Natural killer cell treated with Interleukin-12 subunit alpha and Interleukin-12 subunit beta and Interleukin-15 and Interleukin-18, amount 100 ng/mL, for 72 hours (primary cell): ENCODE data around the gene EMSY. TPM values are rescaled to one million over a fixed set of nuclear protein-coding genes. Genes with fewer than 3 reads are reported as not detected.

Source experiments
- ATAC-seq, 2 donors: fragments of 150-1000 bp; cut with Tn5 transposase in 1 of 2; sonication (Bioruptor Pico), chemical (Tn5 transposase) in 1 of 2; 2 replicates each; pipeline ENCODE4 v1.10.0; 2021
- DNase-seq: peaks from one replicate; pipeline ENCODE4 v3.0.0; 2022; ENCODE audit warnings: low spot score
- H3K27ac Mint-ChIP-seq, 2 donors: 1 replicate in 1 of 2; 2 replicates in 1 of 2; pipeline ENCODE4 v1.8.0; 2022; ENCODE audit warnings: mixed read lengths in 2 of 2, mild to moderate bottlenecking in 1 of 2, moderate library complexity in 1 of 2
- H3K27me3 Mint-ChIP-seq, 2 donors: 1 replicate in 1 of 2; 2 replicates in 1 of 2; pipeline ENCODE4 v1.8.0; 2022; ENCODE audit warnings: mixed read lengths in 2 of 2
- H3K36me3 Mint-ChIP-seq: one replicate; pipeline ENCODE4 v1.8.0; 2022; ENCODE audit warnings: mixed read lengths
- H3K4me1 Mint-ChIP-seq, 2 donors: 1 replicate in 1 of 2; 2 replicates in 1 of 2; pipeline ENCODE4 v1.8.0; 2022; ENCODE audit warnings: low read depth in 2 of 2, mixed read lengths in 2 of 2, mild to moderate bottlenecking in 1 of 2
- H3K4me3 Mint-ChIP-seq: one replicate; pipeline ENCODE4 v1.8.0; 2022; ENCODE audit warnings: mixed read lengths
- H3K9me3 Mint-ChIP-seq: 2 replicates; pipeline ENCODE4 v1.8.0; 2022; ENCODE audit warnings: mixed read lengths
- total RNA-seq, 2 donors: library from RNA; stranded (reverse); gene quantifications; one replicate each; pipeline ENCODE4 v1.2.3, GENCODE V29; 2022

The EMSY gene
- total RNA-seq, 2 donors from 2014 or later: 31.1 to 45.7 TPM

- peaks cover under 1 to 6% of the 10 kb centered on the region in 2 donors for H3K4me1 Mint-ChIP-seq
- H3K27me3 Mint-ChIP-seq: no peaks in the 10 kb centered on the region
- H3K4me3 Mint-ChIP-seq: no peak overlapping the region
- ATAC-seq (no peak), DNase-seq (no peak)
- H3K36me3 Mint-ChIP-seq: peaks cover 9% of the 10 kb centered on the region
- H3K27ac Mint-ChIP-seq: no peak overlapping the region
- H3K9me3 Mint-ChIP-seq: no peaks in the 10 kb centered on the region
These were observed 26.6 kb downstream of the EMSY start for GRCh38 chr11:76471382-76471781.

GRCh38 chr11:76480241-76480640 is 35.4 kb downstream of the EMSY start:
- H3K4me3 Mint-ChIP-seq: no peak overlapping the region
- no peak overlapping the region for H3K27ac Mint-ChIP-seq
- no peaks in the 10 kb centered on the region for H3K27me3 Mint-ChIP-seq
- peaks cover 2% of the 10 kb centered on the region for H3K9me3 Mint-ChIP-seq
- peaks cover 10 to 16% of the 10 kb centered on the region in 2 donors for H3K4me1 Mint-ChIP-seq
- peaks cover 32% of the 10 kb centered on the region for H3K36me3 Mint-ChIP-seq
- no peak for ATAC-seq
- DNase-seq: no peak

DNA sequence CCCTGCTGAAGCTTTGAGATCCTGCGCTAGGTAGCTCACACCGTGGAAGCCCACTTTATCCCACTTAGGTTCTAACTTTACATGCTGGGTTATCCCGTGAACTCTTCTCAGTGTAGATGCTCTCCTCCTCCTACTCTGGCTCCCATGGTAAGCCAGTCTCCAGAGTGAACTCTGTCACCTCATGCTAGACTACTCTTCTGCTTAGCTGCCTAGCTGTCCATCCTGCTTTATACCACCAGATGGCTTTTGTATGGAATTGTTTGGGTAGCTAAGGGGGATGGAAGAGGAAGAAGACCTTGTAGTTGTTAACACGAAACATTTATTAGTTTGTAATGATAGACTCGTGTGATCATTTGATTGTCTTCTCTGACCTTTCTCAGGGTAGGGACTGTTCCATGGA is 46.8 kb downstream of the EMSY start:
- no peaks in the 10 kb centered on the region for H3K27me3 Mint-ChIP-seq
- no peaks in the 10 kb centered on the region for H3K9me3 Mint-ChIP-seq
- DNase-seq: no peak

GRCh38 chr11:76493040-76493439 is 48.2 kb downstream of the EMSY start:
- Mint-ChIP-seq H3K27ac (no peak overlapping the region), H3K9me3 (no peaks in the 10 kb centered on the region), H3K27me3 (no peaks in the 10 kb centered on the region), H3K36me3 (no peaks in the 10 kb centered on the region), H3K4me1 (peaks cover 18 to 21% of the 10 kb centered on the region in 2 donors), H3K4me3 (no peak overlapping the region)
- ATAC-seq (no peak), DNase-seq (no peak)

More for the DNA sequence above, 46.8 kb downstream of the EMSY start:
- ATAC-seq: no peak
- Mint-ChIP-seq H3K4me3 (no peak overlapping the region), H3K36me3 (no peaks in the 10 kb centered on the region), H3K4me1 (peaks cover 18 to 21% of the 10 kb centered on the region in 2 donors), H3K27ac (no peak overlapping the region)

GRCh38 chr11:76493626-76494539 is 49.1 kb downstream of the EMSY start:
- Mint-ChIP-seq H3K27ac (peak overlapping the region in 1 of 2 donors; percentile 78), H3K4me3 (no peak overlapping the region), H3K27me3 (no peaks in the 10 kb centered on the region), H3K36me3 (no peaks in the 10 kb centered on the region), H3K9me3 (no peaks in the 10 kb centered on the region), H3K4me1 (peaks cover 14 to 21% of the 10 kb centered on the region in 2 donors)
- no peak for DNase-seq
- ATAC-seq: no peak

- Mint-ChIP-seq H3K4me1 (peaks cover 13 to 21% of the 10 kb centered on the region in 2 donors), H3K36me3 (no peaks in the 10 kb centered on the region), H3K4me3 (peak overlapping the region; percentile 68), H3K27me3 (no peaks in the 10 kb centered on the region), H3K27ac (peak overlapping the region; percentile 78 to 84), H3K9me3 (no peaks in the 10 kb centered on the region)
- ATAC-seq (peak in 1 of 2 donors; percentile 46), DNase-seq (no peak)
These were observed 50.2 kb downstream of the EMSY start for GRCh38 chr11:76495019-76495418.

DNA sequence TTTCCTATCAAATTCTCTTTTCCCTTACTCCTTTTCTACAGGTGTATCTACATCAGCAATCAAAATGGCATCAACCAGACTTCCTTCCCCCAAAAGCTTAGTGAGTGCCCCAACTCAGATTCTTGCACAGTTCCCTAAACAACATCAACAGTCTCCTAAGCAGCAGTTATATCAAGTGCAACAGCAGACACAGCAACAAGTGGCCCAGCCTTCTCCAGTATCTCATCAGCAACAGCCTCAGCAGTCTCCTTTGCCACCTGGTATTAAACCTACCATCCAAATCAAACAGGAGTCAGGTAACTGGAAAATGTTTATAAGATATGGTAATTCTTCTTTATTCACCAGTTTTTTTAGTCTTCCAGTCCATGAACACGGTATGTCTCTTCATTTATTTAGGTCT is 51.4 kb downstream of the EMSY start:
- H3K36me3 Mint-ChIP-seq: peaks cover 9% of the 10 kb centered on the region
- no peak for ATAC-seq
- H3K4me1 Mint-ChIP-seq: peaks cover 13 to 21% of the 10 kb centered on the region in 2 donors
- no peak overlapping the region for H3K4me3 Mint-ChIP-seq
- H3K9me3 Mint-ChIP-seq: no peaks in the 10 kb centered on the region
- DNase-seq: no peak
- H3K27me3 Mint-ChIP-seq: no peaks in the 10 kb centered on the region
- no peak overlapping the region for H3K27ac Mint-ChIP-seq

DNA sequence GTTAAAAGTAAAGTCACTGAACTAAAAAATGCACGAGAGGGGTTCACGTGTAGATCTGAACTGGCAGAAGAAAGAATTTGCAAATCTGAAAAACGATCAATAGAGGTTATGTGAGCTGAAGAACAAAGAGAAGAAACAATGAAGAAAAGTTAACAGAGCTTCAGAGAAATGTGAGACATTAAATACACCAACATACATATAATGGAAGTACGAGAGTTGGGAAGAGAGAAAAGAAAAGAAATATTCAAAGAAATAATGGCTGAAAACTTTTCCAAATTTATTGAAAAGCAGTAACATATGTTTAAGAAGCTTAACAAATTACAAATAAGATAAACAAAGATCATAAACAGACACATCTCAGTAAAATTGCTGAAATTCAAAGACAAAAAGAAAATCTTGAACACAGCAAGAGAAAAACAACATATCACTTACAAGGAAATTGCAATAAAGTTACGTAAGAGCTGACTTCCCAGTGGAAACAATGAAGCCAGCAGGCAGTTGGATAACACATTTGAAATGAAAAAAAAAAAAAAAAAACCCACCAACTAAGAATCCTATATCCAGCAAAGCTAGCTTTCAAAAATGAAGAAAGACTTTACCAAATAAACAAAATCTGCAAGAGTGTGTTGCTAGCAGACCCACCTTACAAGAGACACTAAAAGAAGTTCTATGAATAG is 56.8 kb downstream of the EMSY start:
- no peak overlapping the region for H3K4me3 Mint-ChIP-seq
- no peak for DNase-seq
- H3K36me3 Mint-ChIP-seq: peaks cover 18% of the 10 kb centered on the region
- peaks cover 4% of the 10 kb centered on the region for H3K9me3 Mint-ChIP-seq
- no peak for ATAC-seq
- H3K4me1 Mint-ChIP-seq: peaks cover 0 to 5% of the 10 kb centered on the region in 2 donors
- H3K27ac Mint-ChIP-seq: no peak overlapping the region
- no peaks in the 10 kb centered on the region for H3K27me3 Mint-ChIP-seq

DNA sequence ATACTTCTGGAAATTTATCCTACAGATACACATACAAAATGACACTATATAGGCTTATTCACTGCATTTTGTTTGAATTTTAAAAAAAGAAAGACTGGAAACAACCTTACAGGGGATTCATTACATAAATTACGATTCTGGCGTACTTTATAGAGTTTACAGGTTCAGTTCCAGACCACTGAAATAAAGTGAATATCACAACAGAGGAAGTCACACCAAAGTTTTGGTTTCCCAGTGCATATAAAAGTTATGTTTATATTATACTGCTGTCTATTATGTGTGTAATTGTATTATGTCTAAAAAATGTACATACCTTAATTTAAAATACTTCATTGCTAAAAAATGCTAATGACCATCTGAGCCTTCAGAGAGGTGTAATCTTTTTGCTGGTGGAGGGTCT is 62.0 kb downstream of the EMSY start:
- Mint-ChIP-seq H3K36me3 (peaks cover 2% of the 10 kb centered on the region), H3K27ac (no peak overlapping the region), H3K4me1 (peaks cover 0 to 12% of the 10 kb centered on the region in 2 donors), H3K9me3 (no peaks in the 10 kb centered on the region), H3K27me3 (no peaks in the 10 kb centered on the region), H3K4me3 (no peak overlapping the region)
- no peak for DNase-seq
- ATAC-seq: no peak

DNA sequence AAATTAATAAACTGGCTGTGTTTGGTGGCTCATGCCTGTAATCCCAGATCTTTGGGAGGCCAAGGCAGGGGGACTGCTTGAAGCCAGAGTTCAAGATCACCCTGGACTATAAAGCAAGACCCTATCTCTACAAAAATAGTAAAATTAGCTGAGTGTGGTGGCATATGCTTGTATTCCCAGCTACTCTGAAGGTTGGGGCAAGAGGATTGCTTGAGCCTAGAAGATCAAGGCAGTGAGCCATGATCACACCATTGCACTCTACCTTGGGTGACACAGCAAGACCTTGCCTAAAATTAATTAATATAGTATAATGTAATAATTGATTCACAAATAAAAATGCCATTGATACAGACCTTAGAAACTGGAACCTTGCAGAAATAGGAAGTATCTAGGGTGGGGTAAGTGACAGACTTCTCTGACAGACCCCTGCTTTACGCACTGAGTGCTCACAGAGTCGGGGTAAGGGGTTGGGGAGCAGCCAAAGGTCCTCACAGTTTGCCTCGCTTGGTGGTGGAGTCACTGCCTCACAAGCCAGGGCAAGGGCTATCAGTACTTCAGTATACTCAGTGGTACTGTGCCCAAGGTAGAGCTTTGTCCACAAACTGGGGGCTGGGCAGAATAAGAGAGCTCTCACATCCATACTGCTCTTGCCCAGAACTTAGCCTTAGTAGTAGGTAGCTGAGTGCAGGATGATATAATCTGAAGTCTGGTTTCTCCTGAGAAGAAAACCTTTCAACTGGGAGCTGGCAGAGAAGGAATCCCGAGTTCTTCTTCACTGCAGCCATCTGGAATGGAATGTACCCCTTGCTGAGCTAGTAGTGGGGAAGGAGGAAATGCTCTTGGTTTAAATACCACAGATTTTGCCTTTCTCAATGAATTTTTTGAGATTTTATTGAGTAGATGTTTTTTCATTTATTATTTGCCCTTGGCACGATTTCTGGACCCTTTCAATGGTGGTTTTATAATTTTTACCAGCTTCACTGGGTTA is 65.5 kb downstream of the EMSY start:
- DNase-seq (no peak), ATAC-seq (no peak)
- Mint-ChIP-seq H3K4me3 (no peak overlapping the region), H3K27me3 (no peaks in the 10 kb centered on the region), H3K36me3 (no peaks in the 10 kb centered on the region), H3K27ac (no peak overlapping the region), H3K9me3 (no peaks in the 10 kb centered on the region), H3K4me1 (peaks cover 0 to 12% of the 10 kb centered on the region in 2 donors)

DNA sequence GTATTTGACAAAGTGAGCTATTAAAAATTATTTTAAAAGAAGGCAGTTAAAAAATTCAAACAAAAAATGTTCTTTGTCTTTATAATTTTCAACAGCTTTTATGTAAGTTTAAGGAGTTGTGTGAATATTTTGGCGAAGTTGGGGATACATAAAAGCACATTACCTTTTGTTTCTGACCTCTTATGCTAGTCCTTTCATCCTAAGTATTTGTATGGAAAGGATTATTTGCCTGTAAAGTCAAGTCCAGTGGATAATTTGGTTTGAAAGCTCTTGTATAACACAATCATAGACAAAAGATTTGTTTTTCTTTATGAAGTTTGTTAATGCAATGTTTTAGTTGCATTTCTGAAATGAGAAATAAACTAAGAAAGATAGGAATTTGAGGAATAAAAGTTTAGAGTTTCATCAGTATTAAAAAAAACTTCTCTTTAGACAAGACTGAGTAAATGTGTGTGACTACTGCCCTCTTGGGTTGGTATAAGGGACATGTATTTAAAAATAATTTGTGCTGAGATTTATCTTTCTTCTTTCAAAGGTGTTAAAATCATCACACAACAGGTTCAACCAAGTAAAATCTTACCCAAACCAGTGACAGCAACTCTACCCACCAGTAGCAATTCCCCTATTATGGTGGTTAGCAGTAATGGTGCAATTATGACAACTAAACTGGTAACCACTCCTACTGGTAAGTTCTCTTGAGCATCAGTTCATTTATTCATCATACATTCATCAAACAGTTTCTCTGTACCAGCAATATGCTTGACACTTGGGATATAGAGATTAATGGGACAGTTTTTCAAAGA is 68.2 kb downstream of the EMSY start:
- no peaks in the 10 kb centered on the region for H3K4me1 Mint-ChIP-seq
- ATAC-seq (no peak), DNase-seq (no peak)
- H3K9me3 Mint-ChIP-seq: no peaks in the 10 kb centered on the region
- no peak overlapping the region for H3K4me3 Mint-ChIP-seq
- no peaks in the 10 kb centered on the region for H3K36me3 Mint-ChIP-seq
- H3K27ac Mint-ChIP-seq: peak overlapping the region in 1 of 2 donors; percentile 5
- no peaks in the 10 kb centered on the region for H3K27me3 Mint-ChIP-seq

DNA sequence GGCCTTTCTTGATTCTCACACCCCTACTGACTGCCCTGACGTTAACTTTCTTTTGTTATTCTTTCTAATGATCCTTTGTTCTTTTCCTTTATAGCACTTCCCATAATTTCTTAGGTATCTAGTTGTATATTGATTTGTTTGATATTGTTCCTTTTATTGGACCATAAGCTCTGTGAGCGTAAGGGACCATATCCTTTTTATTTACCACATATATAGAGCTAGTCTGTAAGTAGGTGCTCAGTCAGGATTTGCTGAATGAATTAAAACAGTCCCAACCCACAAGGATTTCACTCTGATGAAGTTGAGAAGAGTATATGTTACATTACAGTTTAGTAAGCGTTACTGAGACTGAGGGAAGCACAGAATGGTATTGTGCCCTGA is 68.8 kb downstream of the EMSY start:
- DNase-seq: no peak
- Mint-ChIP-seq H3K4me1 (no peaks in the 10 kb centered on the region), H3K27me3 (no peaks in the 10 kb centered on the region), H3K4me3 (no peak overlapping the region), H3K9me3 (no peaks in the 10 kb centered on the region), H3K36me3 (no peaks in the 10 kb centered on the region), H3K27ac (peak overlapping the region in 1 of 2 donors; percentile 5)
- ATAC-seq: no peak

DNA sequence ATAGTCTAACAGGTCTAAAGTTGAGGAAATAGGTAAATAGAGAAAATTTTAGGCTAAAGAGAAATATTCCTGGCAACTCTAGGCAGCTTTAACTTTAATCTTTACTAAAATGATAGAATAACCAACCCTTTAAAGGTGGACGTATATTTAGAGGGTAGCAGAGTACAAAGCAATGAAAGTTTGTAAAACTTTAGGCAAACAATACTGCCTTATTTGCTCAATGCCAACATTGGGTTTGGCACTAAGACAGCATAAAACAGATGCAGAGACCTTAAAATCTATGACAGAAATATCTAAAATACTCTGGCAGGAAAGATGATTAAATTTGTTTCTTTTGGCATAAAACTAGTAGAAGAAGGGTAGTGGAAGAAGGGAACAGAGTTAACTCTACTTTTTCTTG is 70.7 kb downstream of the EMSY start:
- Mint-ChIP-seq H3K9me3 (no peaks in the 10 kb centered on the region), H3K36me3 (no peaks in the 10 kb centered on the region), H3K27me3 (no peaks in the 10 kb centered on the region), H3K4me1 (no peaks in the 10 kb centered on the region), H3K4me3 (no peak overlapping the region), H3K27ac (no peak overlapping the region)
- ATAC-seq (no peak), DNase-seq (no peak)
